Effector memory CD8-positive, alpha-beta T cell (primary cell): ENCODE results near the gene PLIN4.
"Not testable (repeated sequence)": the region's sequence is repeated elsewhere in the genome, so short reads cannot be mapped to it uniquely, and the experiment has no call there.

Experiments
- ATAC-seq: fragments of 150-1000 bp; cut with Tn5 transposase; replicated peaks from 2 replicates; pipeline ENCODE4 v1.10.0; 2021; ENCODE audit warnings: mild to moderate bottlenecking, moderate library complexity
- DNase-seq, 3 experiments: peaks; one replicate each; pipeline ENCODE4 v3.0.0; 2021
- H3K27ac Mint-ChIP-seq, 2 donors: one replicate each; pipeline ENCODE4 v1.8.0; 2022; ENCODE audit warnings: mild to moderate bottlenecking in 2 of 2, mixed read lengths in 2 of 2, moderate library complexity in 2 of 2
- H3K27me3 Mint-ChIP-seq, 2 donors: one replicate each; pipeline ENCODE4 v1.8.0; 2022; ENCODE audit warnings: mixed read lengths in 2 of 2
- H3K36me3 Mint-ChIP-seq: one replicate; pipeline ENCODE4 v1.8.0; 2022; ENCODE audit warnings: mild to moderate bottlenecking, moderate library complexity, mixed read lengths; ENCODE audit not compliant: insufficient read depth
- H3K4me1 Mint-ChIP-seq, 2 donors: one replicate each; pipeline ENCODE4 v1.8.0; 2022; ENCODE audit warnings: low read depth in 2 of 2, mixed read lengths in 2 of 2
- H3K4me3 Mint-ChIP-seq, 2 donors: one replicate each; pipeline ENCODE4 v1.8.0; 2022; ENCODE audit warnings: mild to moderate bottlenecking in 2 of 2, mixed read lengths in 2 of 2, moderate library complexity in 2 of 2
- H3K9me3 Mint-ChIP-seq, 2 donors: one replicate each; pipeline ENCODE4 v1.8.0; 2022; ENCODE audit warnings: mixed read lengths in 2 of 2
- total RNA-seq, 9 experiments: gene quantifications; one replicate each; lab custom pipeline; 2026; lab: John Stamatoyannopoulos, UW

PLIN4 gene
- total RNA-seq: 0 to 0.38 (median 0.12) reads per million in 9 experiments

DNA sequence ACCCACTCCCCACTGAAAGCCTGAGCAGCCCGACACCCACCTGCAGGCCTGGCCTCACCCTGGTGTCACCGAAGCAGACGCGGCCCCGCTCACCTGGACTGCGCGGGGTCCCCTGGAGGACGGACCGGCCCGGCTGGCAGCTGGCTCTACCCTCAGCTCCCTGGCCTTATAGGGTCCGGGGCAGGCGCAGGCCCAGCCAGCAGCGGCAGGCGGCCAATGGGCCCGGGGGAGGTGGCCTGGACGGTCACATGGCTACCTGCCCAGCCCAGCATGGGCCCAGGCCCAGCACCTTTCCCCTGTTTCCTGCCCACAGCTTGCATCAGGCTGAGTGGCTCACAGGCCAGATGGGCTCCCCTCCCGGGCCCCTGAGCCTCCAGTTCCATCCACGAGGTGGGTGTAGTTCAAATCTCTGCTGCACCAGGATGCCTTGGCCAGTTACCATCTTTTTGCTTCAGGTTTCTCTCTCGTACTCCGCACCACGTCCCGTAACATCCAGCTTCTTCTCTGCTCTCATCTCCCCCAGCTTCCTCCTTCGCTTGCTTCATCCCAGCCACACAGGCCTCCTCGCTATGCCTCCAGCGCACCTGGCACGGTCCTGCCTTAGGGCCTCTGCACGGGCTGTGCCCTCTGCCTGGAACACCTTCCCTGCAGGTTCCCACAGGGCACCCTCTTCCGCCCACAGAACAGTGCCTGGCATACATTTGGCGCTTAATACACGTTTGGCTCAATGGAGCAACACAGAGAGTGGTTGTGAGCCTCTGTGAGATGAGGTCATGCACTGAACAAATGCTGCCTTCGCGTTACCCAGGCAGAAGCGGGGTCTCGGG is at the start of gene PLIN4:
Gene PLIN4, minus strand, starts transcription at position 142 of the 827 bp plus-strand sequence. CDS start 214 bp downstream, outside the sequence.
- DNase-seq: no peak
- Mint-ChIP-seq H3K36me3 (no peaks in the 10 kb centered on the region), H3K27me3 (peaks cover 21 to 34% of the 10 kb centered on the region in 2 donors), H3K9me3 (no peaks in the 10 kb centered on the region), H3K27ac (no peak within 1 kb of the TSS), H3K4me3 (no peak within 1 kb of the TSS), H3K4me1 (no peaks in the 10 kb centered on the region)
- no peak for ATAC-seq

- Mint-ChIP-seq H3K4me1 (no peaks in the 10 kb centered on the region), H3K36me3 (no peaks in the 10 kb centered on the region), H3K27ac (no peak overlapping the region), H3K27me3 (peaks cover 12 to 22% of the 10 kb centered on the region in 2 donors), H3K4me3 (no peak overlapping the region), H3K9me3 (no peaks in the 10 kb centered on the region)
- DNase-seq: peak; percentile 56 to 62 (median 57)
- peak; percentile 58 for ATAC-seq
These were observed 49.3 kb upstream of the PLIN4 start for GRCh38 chr19:4567584-4568071.

DNA sequence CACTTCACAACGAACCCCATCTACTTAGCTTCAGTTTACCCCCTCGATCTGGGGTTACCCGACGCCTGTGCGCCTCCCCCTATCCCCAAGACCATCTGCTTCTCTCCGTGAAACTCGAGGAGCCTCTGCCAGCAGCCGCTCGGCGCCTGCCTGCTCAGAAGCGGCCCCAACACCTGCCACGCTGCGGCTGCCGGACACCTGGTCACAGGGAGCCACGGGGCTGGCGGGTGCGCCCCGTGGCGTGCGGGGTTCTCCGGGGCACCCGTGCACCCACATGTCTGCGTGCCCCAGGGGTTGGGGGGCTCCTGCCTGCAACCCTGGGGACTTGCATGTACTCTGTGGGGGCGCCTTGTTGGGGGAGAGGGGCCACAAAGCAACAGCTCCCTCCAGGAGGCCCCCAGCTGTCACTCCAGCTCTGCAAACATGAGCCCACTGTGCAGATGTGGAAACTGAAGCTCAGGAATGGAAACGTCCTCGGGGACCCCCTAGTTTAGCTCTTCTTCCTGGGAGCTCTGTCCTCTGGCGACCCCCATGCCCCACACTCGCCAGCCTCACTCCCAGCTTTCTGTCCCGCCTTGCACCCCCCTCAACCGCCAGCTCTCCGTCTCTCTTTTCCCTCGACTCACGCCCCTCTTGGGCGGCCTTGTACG is 48.2 kb upstream of the PLIN4 start:
- H3K4me1 Mint-ChIP-seq: no peaks in the 10 kb centered on the region
- H3K9me3 Mint-ChIP-seq: no peaks in the 10 kb centered on the region
- H3K4me3 Mint-ChIP-seq: no peak overlapping the region
- H3K36me3 Mint-ChIP-seq: no peaks in the 10 kb centered on the region
- no peak overlapping the region for H3K27ac Mint-ChIP-seq
- H3K27me3 Mint-ChIP-seq: peaks cover 12 to 22% of the 10 kb centered on the region in 2 donors
- DNase-seq: no peak
- ATAC-seq: no peak

- not testable (repeated sequence) for H3K27ac Mint-ChIP-seq, H3K4me1 Mint-ChIP-seq, H3K4me3 Mint-ChIP-seq, DNase-seq, H3K36me3 Mint-ChIP-seq, H3K9me3 Mint-ChIP-seq
- H3K27me3 Mint-ChIP-seq: peaks cover 12 to 22% of the 10 kb centered on the region in 2 donors
- peak; percentile 26 for ATAC-seq
These were observed 45.3 kb upstream of the PLIN4 start for GRCh38 chr19:4563562-4563961.

- not testable (repeated sequence) for H3K9me3 Mint-ChIP-seq, H3K27me3 Mint-ChIP-seq, H3K36me3 Mint-ChIP-seq, H3K27ac Mint-ChIP-seq, H3K4me3 Mint-ChIP-seq, DNase-seq, H3K4me1 Mint-ChIP-seq
- ATAC-seq: peak; percentile 22
These were observed 43.8 kb upstream of the PLIN4 start for GRCh38 chr19:4562085-4562484.

DNA sequence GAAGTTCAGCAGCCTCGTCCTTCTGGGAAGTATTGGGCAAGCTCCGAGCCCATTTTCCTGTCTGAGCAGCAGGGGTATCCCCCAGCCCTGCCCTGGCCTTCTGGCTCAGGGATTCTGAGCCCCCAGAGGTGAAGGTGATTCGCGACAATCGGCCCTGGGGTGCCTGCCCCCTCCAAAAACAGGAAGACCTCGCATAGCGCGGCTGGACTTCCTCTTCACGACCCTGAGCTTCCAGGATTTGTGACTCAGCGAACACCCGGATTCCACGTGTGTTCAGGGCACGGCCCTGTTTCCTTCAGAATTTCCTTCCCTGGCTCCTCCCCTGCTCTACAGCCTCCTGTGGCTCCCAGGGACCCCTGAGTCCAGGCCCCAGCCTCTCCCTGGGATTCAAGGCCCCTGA is 41.3 kb upstream of the PLIN4 start, which contains the start of gene SEMA6B:
Gene SEMA6B, minus strand, starts transcription at position 116 of the 400 bp plus-strand sequence. CDS start 1,227 bp downstream, outside the sequence.
- H3K27ac Mint-ChIP-seq: no peak within 1 kb of the TSS
- ATAC-seq: no peak

DNA sequence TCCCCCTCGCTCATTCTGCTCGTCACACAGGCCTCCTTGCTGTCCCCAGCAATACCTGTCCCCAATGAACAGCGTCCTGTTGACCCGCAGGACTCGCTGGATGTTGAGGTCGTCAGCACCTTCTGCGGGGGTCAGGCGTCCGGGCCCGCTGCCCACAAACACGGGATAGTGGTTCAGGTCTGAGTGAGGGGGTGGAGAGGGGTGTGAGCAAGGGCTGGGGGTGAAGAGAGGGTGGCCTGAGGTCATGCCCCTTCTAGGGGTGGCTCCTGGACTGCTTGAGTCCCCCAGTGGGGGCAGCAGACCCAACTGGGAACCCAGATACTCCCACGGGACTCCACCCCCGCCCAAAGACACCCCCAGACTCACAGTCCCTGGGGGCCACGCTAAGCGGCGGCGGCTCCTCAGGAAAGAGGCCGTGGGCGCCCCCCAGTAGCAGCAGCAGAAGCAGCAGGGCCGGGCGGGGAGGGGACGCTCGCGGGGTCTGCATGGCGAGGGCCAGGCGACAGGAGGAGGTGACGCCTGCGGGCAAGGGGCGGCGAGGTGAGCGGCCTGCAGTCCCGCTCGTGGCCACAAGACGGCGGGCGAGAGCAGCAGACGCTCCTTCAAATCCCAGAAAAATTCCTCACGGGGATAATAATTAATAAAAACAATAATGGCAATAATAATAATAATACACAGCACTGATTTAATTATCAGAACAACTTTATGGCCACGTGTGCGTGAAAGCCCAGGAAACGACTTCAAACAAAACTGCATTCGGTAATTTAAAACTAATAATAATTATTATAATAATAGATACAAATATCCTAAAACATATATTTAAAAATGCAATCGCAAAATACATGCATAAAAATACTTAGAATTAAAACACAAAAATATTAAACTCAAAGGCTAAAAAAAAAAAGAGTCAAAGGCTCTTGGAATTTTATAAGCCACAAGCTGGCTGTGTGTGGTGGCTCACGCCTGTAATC is 40.0 kb upstream of the PLIN4 start:
- DNase-seq: peak; percentile 22 to 27 (median 26)

More for the DNA sequence above, 41.3 kb upstream of the PLIN4 start, which contains the start of gene SEMA6B:
- Mint-ChIP-seq H3K4me3 (no peak within 1 kb of the TSS), H3K4me1 (no peaks in the 10 kb centered on the region), H3K9me3 (no peaks in the 10 kb centered on the region), H3K27me3 (no peaks in the 10 kb centered on the region), H3K36me3 (no peaks in the 10 kb centered on the region)
- no peak for DNase-seq

GRCh38 chr19:4557144-4557970 is 39.1 kb upstream of the PLIN4 start:
- H3K36me3 Mint-ChIP-seq: no peaks in the 10 kb centered on the region
- H3K4me3 Mint-ChIP-seq: no peak overlapping the region
- ATAC-seq: no peak
- no peak for DNase-seq
- H3K9me3 Mint-ChIP-seq: peaks cover 0 to 4% of the 10 kb centered on the region in 2 donors
- no peak overlapping the region for H3K27ac Mint-ChIP-seq
- H3K27me3 Mint-ChIP-seq: peaks cover under 1 to 11% of the 10 kb centered on the region in 2 donors
- no peaks in the 10 kb centered on the region for H3K4me1 Mint-ChIP-seq

More for the DNA sequence above, 40.0 kb upstream of the PLIN4 start:
- peaks cover 0 to 5% of the 10 kb centered on the region in 2 donors for H3K27me3 Mint-ChIP-seq
- no peaks in the 10 kb centered on the region for H3K4me1 Mint-ChIP-seq
- ATAC-seq: no peak
- no peak overlapping the region for H3K27ac Mint-ChIP-seq
- H3K9me3 Mint-ChIP-seq: peaks cover 0 to 2% of the 10 kb centered on the region in 2 donors
- H3K36me3 Mint-ChIP-seq: no peaks in the 10 kb centered on the region
- no peak overlapping the region for H3K4me3 Mint-ChIP-seq

DNA sequence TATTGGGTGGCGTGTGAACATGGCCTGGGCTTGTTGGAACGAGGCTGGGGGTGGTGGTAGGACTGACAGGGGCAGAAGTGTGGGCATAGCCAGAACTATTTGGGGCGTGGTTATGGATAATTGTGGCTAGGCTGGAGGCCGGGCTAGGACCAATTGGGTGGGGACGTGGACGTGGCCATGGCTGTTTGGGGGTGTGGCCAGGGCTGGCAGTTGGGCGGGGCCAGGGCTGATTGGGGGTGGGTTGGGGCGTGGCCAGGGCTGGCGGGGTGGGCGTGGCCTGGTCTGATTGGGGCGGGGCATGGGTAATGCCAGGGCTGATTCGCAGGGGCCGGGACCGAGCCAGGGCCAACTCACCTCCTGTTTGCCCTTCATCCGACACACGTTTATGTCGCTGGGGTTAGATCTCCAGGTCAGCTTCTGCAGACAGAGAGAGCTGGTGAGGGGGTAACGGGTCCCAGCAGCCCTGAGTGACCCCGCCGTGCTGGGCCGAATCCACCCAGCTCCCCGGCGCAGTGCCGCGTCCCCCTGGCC is 38.4 kb upstream of the PLIN4 start:
- ATAC-seq (no peak), DNase-seq (no peak)
- Mint-ChIP-seq H3K27me3 (peaks cover 8 to 17% of the 10 kb centered on the region in 2 donors), H3K27ac (no peak overlapping the region), H3K36me3 (no peaks in the 10 kb centered on the region), H3K9me3 (peaks cover 0 to 7% of the 10 kb centered on the region in 2 donors), H3K4me1 (no peaks in the 10 kb centered on the region), H3K4me3 (no peak overlapping the region)

- peaks cover 0 to 7% of the 10 kb centered on the region in 2 donors for H3K9me3 Mint-ChIP-seq
- peaks cover 10 to 18% of the 10 kb centered on the region in 2 donors for H3K27me3 Mint-ChIP-seq
- no peaks in the 10 kb centered on the region for H3K4me1 Mint-ChIP-seq
- H3K27ac Mint-ChIP-seq: no peak overlapping the region
- H3K36me3 Mint-ChIP-seq: no peaks in the 10 kb centered on the region
- no peak overlapping the region for H3K4me3 Mint-ChIP-seq
- DNase-seq (no peak), ATAC-seq (no peak)
These were observed 37.6 kb upstream of the PLIN4 start for GRCh38 chr19:4555657-4556561.

DNA sequence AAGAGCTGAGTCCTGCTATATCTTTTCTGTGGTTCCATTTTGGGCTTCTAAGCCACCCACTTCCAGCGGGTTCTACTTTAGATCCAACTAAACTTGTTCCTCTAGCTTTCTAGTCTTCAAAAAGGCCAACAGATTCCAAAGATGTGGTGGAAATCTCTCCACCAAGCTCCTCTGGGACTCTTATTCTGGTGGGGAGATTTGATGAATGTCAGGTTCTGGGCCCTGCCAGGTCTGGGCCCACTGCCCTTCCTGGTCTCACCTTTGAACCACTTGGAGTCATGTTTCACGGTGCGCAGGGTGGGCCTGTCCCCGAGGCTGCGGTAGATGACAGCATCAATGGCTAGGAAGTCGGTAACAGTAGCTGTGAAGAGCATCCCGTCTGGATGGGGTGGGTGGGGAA is 36.4 kb upstream of the PLIN4 start:
- Mint-ChIP-seq H3K36me3 (no peaks in the 10 kb centered on the region), H3K27ac (no peak overlapping the region), H3K9me3 (peaks cover 0 to 7% of the 10 kb centered on the region in 2 donors), H3K4me3 (no peak overlapping the region), H3K4me1 (no peaks in the 10 kb centered on the region), H3K27me3 (peaks cover 10 to 23% of the 10 kb centered on the region in 2 donors)
- DNase-seq (no peak), ATAC-seq (no peak)
